Endodermal cell (in vitro differentiated cells): Measurements from ENCODE around the gene MAPK8IP1. TPM values are rescaled to one million over a fixed set of nuclear protein-coding genes. Genes with fewer than 3 reads are reported as not detected.

ENCODE experiments used
- DNase-seq: peaks from one replicate; pipeline ENCODE4 v3.0.0-alpha.2; 2017
- H3K27ac ChIP-seq: 2 replicates; pipeline ENCODE4 v1.5.1; 2013; ENCODE audit warnings: mild to moderate bottlenecking, low read depth, low read length, moderate library complexity
- H3K27me3 ChIP-seq: 2 replicates; pipeline ENCODE4 v1.6.1; 2013; ENCODE audit warnings: mild to moderate bottlenecking, low read length, moderate library complexity; ENCODE audit not compliant: insufficient read depth, control insufficient read depth, poor library complexity, severe bottlenecking
- H3K36me3 ChIP-seq: 2 replicates; pipeline ENCODE4 v1.7.0; 2013; ENCODE audit warnings: mild to moderate bottlenecking, low read length, moderate library complexity; ENCODE audit not compliant: control insufficient read depth, insufficient read depth
- H3K4me1 ChIP-seq: one replicate; pipeline ENCODE4 v1.7.0; 2013; ENCODE audit warnings: low read length; ENCODE audit not compliant: control insufficient read depth, insufficient read depth
- H3K4me3 ChIP-seq: 2 replicates; pipeline ENCODE4 v1.5.1; 2013; ENCODE audit warnings: mild to moderate bottlenecking, low read length, moderate library complexity
- H3K9ac ChIP-seq: 2 replicates; pipeline ENCODE4 v1.6.1; 2013; ENCODE audit warnings: mild to moderate bottlenecking, low read length, moderate library complexity; ENCODE audit not compliant: poor library complexity, severe bottlenecking; ENCODE audit errors: extremely low read depth
- H3K9me3 ChIP-seq: 2 replicates; pipeline ENCODE4 v1.6.1; 2013; ENCODE audit warnings: mild to moderate bottlenecking, low read length, moderate library complexity; ENCODE audit not compliant: control insufficient read depth
- H3K27ac Mint-ChIP-seq: 2 replicates; pipeline ENCODE4 v1.8.0; 2020; ENCODE audit warnings: mixed read lengths
- H3K27me3 Mint-ChIP-seq: 2 replicates; pipeline ENCODE4 v1.8.0; 2021; ENCODE audit warnings: mild to moderate bottlenecking, mixed read lengths; ENCODE audit not compliant: insufficient read depth
- H3K36me3 Mint-ChIP-seq: 2 replicates; pipeline ENCODE4 v1.8.0; 2020; ENCODE audit warnings: low read depth, mixed read lengths
- H3K4me1 Mint-ChIP-seq: 2 replicates; pipeline ENCODE4 v1.8.0; 2020; ENCODE audit warnings: mixed read lengths
- H3K4me3 Mint-ChIP-seq: 2 replicates; pipeline ENCODE4 v1.8.0; 2020; ENCODE audit warnings: mild to moderate bottlenecking, moderate library complexity, mixed read lengths
- H3K9me3 Mint-ChIP-seq: 2 replicates; pipeline ENCODE4 v1.8.0; 2020; ENCODE audit warnings: mild to moderate bottlenecking, mixed read lengths
- WGBS, 2 experiments: methylation state at CpG; one replicate each; pipeline versions ENCODE4 v1.1.5 to v1.1.7; 2013; ENCODE audit warnings: missing lambda C conversion rate in 2 of 2, mixed read lengths in 1 of 2; ENCODE audit not compliant: insufficient coverage in 1 of 2, insufficient read length in 1 of 2; 5-methylcytosine and 5-hydroxymethylcytosine counted together
- total RNA-seq, 2 donors: library from RNA; stranded (reverse); fragmentation: NEBNext Ultra II Directional in 1 of 2; extraction: Animal tissue kit (Norgen Biotek cat#: 25700) in 1 of 2; gene quantifications; 2 replicates in 1 of 2; 3 replicates in 1 of 2; pipeline ENCODE4 v1.2.1, GENCODE V29; 2021
- TF ChIP-seq, protein P1 (sequence below): fragments of 200-600 bp; sonication (generic); conservative IDR thresholded peaks from 2 replicates; pipeline ENCODE4 v1.5.0; 2021; ENCODE audit warnings: antibody characterized with exemption, mild to moderate bottlenecking

Gene MAPK8IP1
- total RNA-seq, 2 donors from 2014 or later, result 11.2 to 12.8 TPM

GRCh38 chr11:45942381-45942780 is 56.9 kb downstream of the MAPK8IP1 start:
- H3K4me3 Mint-ChIP-seq, result no peak overlapping the region
- TF ChIP-seq, protein P1, sequence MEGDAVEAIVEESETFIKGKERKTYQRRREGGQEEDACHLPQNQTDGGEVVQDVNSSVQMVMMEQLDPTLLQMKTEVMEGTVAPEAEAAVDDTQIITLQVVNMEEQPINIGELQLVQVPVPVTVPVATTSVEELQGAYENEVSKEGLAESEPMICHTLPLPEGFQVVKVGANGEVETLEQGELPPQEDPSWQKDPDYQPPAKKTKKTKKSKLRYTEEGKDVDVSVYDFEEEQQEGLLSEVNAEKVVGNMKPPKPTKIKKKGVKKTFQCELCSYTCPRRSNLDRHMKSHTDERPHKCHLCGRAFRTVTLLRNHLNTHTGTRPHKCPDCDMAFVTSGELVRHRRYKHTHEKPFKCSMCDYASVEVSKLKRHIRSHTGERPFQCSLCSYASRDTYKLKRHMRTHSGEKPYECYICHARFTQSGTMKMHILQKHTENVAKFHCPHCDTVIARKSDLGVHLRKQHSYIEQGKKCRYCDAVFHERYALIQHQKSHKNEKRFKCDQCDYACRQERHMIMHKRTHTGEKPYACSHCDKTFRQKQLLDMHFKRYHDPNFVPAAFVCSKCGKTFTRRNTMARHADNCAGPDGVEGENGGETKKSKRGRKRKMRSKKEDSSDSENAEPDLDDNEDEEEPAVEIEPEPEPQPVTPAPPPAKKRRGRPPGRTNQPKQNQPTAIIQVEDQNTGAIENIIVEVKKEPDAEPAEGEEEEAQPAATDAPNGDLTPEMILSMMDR, result no peak
- H3K4me1 Mint-ChIP-seq, result peaks cover 5% of the 10 kb centered on the region
- no peaks in the 10 kb centered on the region for H3K9me3 Mint-ChIP-seq
- H3K4me3 ChIP-seq, result no peak overlapping the region
- peaks cover 28% of the 10 kb centered on the region for H3K36me3 ChIP-seq
- DNase-seq, result no peak
- H3K9ac ChIP-seq, result no peak overlapping the region
- no peaks in the 10 kb centered on the region for H3K27me3 ChIP-seq
- WGBS, 2 experiments, result 89 to 92% methylated on average over 4 of the region's 4 CpGs
- H3K36me3 Mint-ChIP-seq, result peaks cover 41% of the 10 kb centered on the region
- no peaks in the 10 kb centered on the region for H3K4me1 ChIP-seq
- H3K27me3 Mint-ChIP-seq, result no peaks in the 10 kb centered on the region
- H3K27ac ChIP-seq, result no peak overlapping the region
- H3K27ac Mint-ChIP-seq, result no peak overlapping the region
- H3K9me3 ChIP-seq, result no peaks in the 10 kb centered on the region

- H3K36me3 Mint-ChIP-seq, result peaks cover 58% of the 10 kb centered on the region
- H3K27ac Mint-ChIP-seq, result no peak overlapping the region
- no peaks in the 10 kb centered on the region for H3K9me3 Mint-ChIP-seq
Measured at GRCh38 chr11:45945397-45945999, 60.0 kb downstream of the MAPK8IP1 start.

GRCh38 chr11:45947885-45948284 is 62.4 kb downstream of the MAPK8IP1 start:
- no peak for DNase-seq
- TF ChIP-seq, protein P1, result no peak
- Mint-ChIP-seq H3K36me3 (peaks cover 57% of the 10 kb centered on the region), H3K4me1 (peaks cover 4% of the 10 kb centered on the region), H3K4me3 (no peak overlapping the region), H3K9me3 (no peaks in the 10 kb centered on the region), H3K27me3 (no peaks in the 10 kb centered on the region), H3K27ac (no peak overlapping the region)
- H3K4me1 ChIP-seq, result no peaks in the 10 kb centered on the region
- peaks cover 40% of the 10 kb centered on the region for H3K36me3 ChIP-seq
- no peaks in the 10 kb centered on the region for H3K9me3 ChIP-seq
- 88 to 100% methylated on average over 1 of the region's 1 CpG for WGBS, 2 experiments
- H3K27me3 ChIP-seq, result no peaks in the 10 kb centered on the region
- no peak overlapping the region for H3K4me3 ChIP-seq
- H3K9ac ChIP-seq, result no peak overlapping the region
- no peak overlapping the region for H3K27ac ChIP-seq

More at GRCh38 chr11:45945397-45945999, 60.0 kb downstream of the MAPK8IP1 start:
- no peaks in the 10 kb centered on the region for H3K27me3 ChIP-seq
- TF ChIP-seq, protein P1, result no peak
- no peak overlapping the region for H3K4me3 Mint-ChIP-seq
- no peak for DNase-seq
- no peak overlapping the region for H3K27ac ChIP-seq
- H3K27me3 Mint-ChIP-seq, result no peaks in the 10 kb centered on the region
- no peaks in the 10 kb centered on the region for H3K4me1 ChIP-seq
- no peak overlapping the region for H3K9ac ChIP-seq
- H3K9me3 ChIP-seq, result no peaks in the 10 kb centered on the region
- no peak overlapping the region for H3K4me3 ChIP-seq
- peaks cover 4% of the 10 kb centered on the region for H3K4me1 Mint-ChIP-seq
- 92 to 94% methylated on average over 3 of the region's 3 CpGs for WGBS, 2 experiments
- H3K36me3 ChIP-seq, result peaks cover 48% of the 10 kb centered on the region
